HG03066 (cell line): ENCODE data around the gene ACOT7.

Experiments
- ATAC-seq: cut with Tn5 transposase; IDR thresholded peaks from one replicate; pipeline ENCODE4 v1.9.1; 2021; ENCODE audit warnings: low read depth; ENCODE audit not compliant: unreplicated experiment

ACOT7 gene

GRCh38 chr1:6273380-6273891 is 120.1 kb downstream of the ACOT7 start:
- no peak for ATAC-seq

- ATAC-seq, result no peak
Measured at GRCh38 chr1:6272868-6273267, 120.7 kb downstream of the ACOT7 start.

- no peak for ATAC-seq
Measured at GRCh38 chr1:6272452-6272851, 121.1 kb downstream of the ACOT7 start.

GRCh38 chr1:6271554-6271953 is 122.0 kb downstream of the ACOT7 start:
- no peak for ATAC-seq

GRCh38 chr1:6271006-6271405 is 122.6 kb downstream of the ACOT7 start:
- ATAC-seq, result no peak

- ATAC-seq, result no peak
Measured at GRCh38 chr1:6270401-6270800, 123.2 kb downstream of the ACOT7 start.

GRCh38 chr1:6269720-6270400 is 123.7 kb downstream of the ACOT7 start:
- ATAC-seq, result no peak

- no peak for ATAC-seq
Measured at GRCh38 chr1:6269296-6269695, 124.3 kb downstream of the ACOT7 start.

GRCh38 chr1:6268415-6268814 is 125.2 kb downstream of the ACOT7 start:
- no peak for ATAC-seq

GRCh38 chr1:6267686-6268322 is 125.8 kb downstream of the ACOT7 start:
- no peak for ATAC-seq

GRCh38 chr1:6266641-6267040 is 126.9 kb downstream of the ACOT7 start:
- ATAC-seq, result no peak

GRCh38 chr1:6265151-6265550 is 128.4 kb downstream of the ACOT7 start:
- ATAC-seq, result no peak

GRCh38 chr1:6263716-6264115 is 129.9 kb downstream of the ACOT7 start:
- ATAC-seq, result no peak

GRCh38 chr1:6262555-6263420 is 130.8 kb downstream of the ACOT7 start:
- no peak for ATAC-seq

GRCh38 chr1:6261615-6261995 is 132.0 kb downstream of the ACOT7 start:
- ATAC-seq, result no peak

GRCh38 chr1:6260961-6261614 is 132.5 kb downstream of the ACOT7 start, which contains the start of gene GPR153:
GPR153 (minus strand) TSS chr1:6261098; CDS start chr1:6254905, 6,193 bp downstream.
- no peak for ATAC-seq

GRCh38 chr1:6260433-6260934 is 133.1 kb downstream of the ACOT7 start:
- ATAC-seq, result no peak

- ATAC-seq, result no peak
Measured at GRCh38 chr1:6259491-6260362, 133.8 kb downstream of the ACOT7 start.

GRCh38 chr1:6258675-6259074 is 134.9 kb downstream of the ACOT7 start:
- no peak for ATAC-seq
